ENCODE results near the gene HOXD12. TPM values are rescaled to one million over a fixed set of nuclear protein-coding genes. Genes with fewer than 3 reads are reported as not detected.

Gene HOXD12
- total RNA-seq, 1 donor from 2014 or later = not detected

- peak within 1 kb of the TSS; percentile 27 for H3K4me3 ChIP-seq
- intact Hi-C loops (cut with DNase I) = no loop called here
- H3K36me3 ChIP-seq = no peaks in the 10 kb centered on the region
- ATAC-seq = peak; percentile 25 to 56
- no peak for TF ChIP-seq CTCF (IDR thresholded peaks at IDR 0.05)
- H3K9me3 ChIP-seq = no peaks in the 10 kb centered on the region
- no peak within 1 kb of the TSS for H3K27ac ChIP-seq
- no peak for DNase-seq
- H3K4me1 ChIP-seq = peaks cover 29% of the 10 kb centered on the region
- H3K27me3 ChIP-seq (ENCODE audit: low read depth) = peaks cover 98% of the 10 kb centered on the region
Observed at GRCh38 chr2:176106581-176107539, 7.3 kb downstream of the HOXD12 start, which contains the start of gene HOXD11. TSS of gene HOXD11 (plus strand) at chr2:176107280. CDS start at chr2:176107356, 76 bp downstream.

- ATAC-seq = no peak
- H3K27ac ChIP-seq = no peak overlapping the region
- H3K4me3 ChIP-seq = no peak overlapping the region
- no peak for TF ChIP-seq CTCF (IDR thresholded peaks at IDR 0.05)
- H3K4me1 ChIP-seq = peaks cover 29% of the 10 kb centered on the region
- H3K9me3 ChIP-seq = no peaks in the 10 kb centered on the region
- H3K36me3 ChIP-seq = no peaks in the 10 kb centered on the region
- intact Hi-C loops (cut with DNase I) = no loop called here
- DNase-seq = no peak
- H3K27me3 ChIP-seq (ENCODE audit: low read depth) = peaks cover 98% of the 10 kb centered on the region
Observed at GRCh38 chr2:176107731-176108181, 8.2 kb downstream of the HOXD12 start.

GRCh38 chr2:176109192-176109901, 9.8 kb downstream of the HOXD12 start:
- Histone ChIP-seq H3K9me3 (no peaks in the 10 kb centered on the region), H3K36me3 (no peaks in the 10 kb centered on the region), H3K27me3 (ENCODE audit: low read depth) (peaks cover 98% of the 10 kb centered on the region), H3K4me3 (no peak overlapping the region), H3K4me1 (peaks cover 25% of the 10 kb centered on the region), H3K27ac (no peak overlapping the region)
- intact Hi-C loops (cut with DNase I) = no loop called here
- ATAC-seq = no peak
- TF ChIP-seq CTCF (IDR thresholded peaks at IDR 0.05) = no peak
- DNase-seq = no peak

GRCh38 chr2:176109946-176110345, 10.4 kb downstream of the HOXD12 start:
- TF ChIP-seq CTCF (IDR thresholded peaks at IDR 0.05) = no peak
- DNase-seq = no peak
- Histone ChIP-seq H3K27ac (no peak overlapping the region), H3K4me1 (peaks cover 19% of the 10 kb centered on the region), H3K27me3 (ENCODE audit: low read depth) (peaks cover 98% of the 10 kb centered on the region), H3K9me3 (no peaks in the 10 kb centered on the region), H3K4me3 (no peak overlapping the region), H3K36me3 (no peaks in the 10 kb centered on the region)
- intact Hi-C loops (cut with DNase I) = no loop called here
- ATAC-seq = no peak

- H3K27ac ChIP-seq = no peak overlapping the region
- peaks cover 19% of the 10 kb centered on the region for H3K4me1 ChIP-seq
- no peaks in the 10 kb centered on the region for H3K36me3 ChIP-seq
- no peak for TF ChIP-seq CTCF (IDR thresholded peaks at IDR 0.05)
- intact Hi-C loops (cut with DNase I) = no loop called here
- H3K9me3 ChIP-seq = no peaks in the 10 kb centered on the region
- H3K27me3 ChIP-seq (ENCODE audit: low read depth) = peaks cover 98% of the 10 kb centered on the region
- DNase-seq (no peak), ATAC-seq (no peak)
- H3K4me3 ChIP-seq = no peak overlapping the region
Observed at GRCh38 chr2:176110415-176111308, 11.1 kb downstream of the HOXD12 start.
